PC-9 (cell line): Measurements from ENCODE around the gene GPX3. TPM values are rescaled to one million over a fixed set of nuclear protein-coding genes. Genes with fewer than 3 reads are reported as not detected.

Experiments used
- Bru-seq: library from RNA; stranded (reverse); fragments of 400-500 nt; gene quantifications from one replicate; lab custom pipeline; 2021; lab: Mats Ljungman, UMichigan
- BruChase-seq, 2 experiments: library from RNA; stranded (reverse); fragments of 400-500 nt; gene quantifications; one replicate each; lab custom pipeline; 2021; lab: Mats Ljungman, UMichigan
- BruUV-seq: library from RNA; stranded (reverse); fragments of 400-500 nt; replicated peaks from 2 replicates; lab custom pipeline; 2021; lab: Mats Ljungman, UMichigan
- CTCF ChIA-PET: fragments of 300-600 bp; sonication (Branson Sonifier 250); formaldehyde crosslinking; loops from one replicate; lab custom pipeline; 2022; ENCODE audit warnings: antibody characterized with exemption; lab: Charles Lee
- POLR2A ChIA-PET: fragments of 300-600 bp; sonication (Branson Sonifier 250); formaldehyde crosslinking; loops from one replicate; lab custom pipeline; 2022; ENCODE audit warnings: antibody characterized with exemption; ENCODE audit not compliant: unreplicated experiment; lab: Charles Lee
- DNase-seq, 2 experiments: peaks; one replicate each; pipeline versions ENCODE4 v3.0.0 to v3.0.0-alpha.2; 2015 to 2022; ENCODE audit warnings: mixed read lengths in 1 of 2
- H2AFZ ChIP-seq: fragments of 200-600 bp; sonication (generic); 2 replicates; pipeline ENCODE4 v1.8.1; 2017; ENCODE audit warnings: antibody characterized with exemption
- H3F3A ChIP-seq: fragments of 200-600 bp; sonication (generic); 2 replicates; pipeline ENCODE4 v1.8.1; 2017; ENCODE audit warnings: antibody characterized with exemption, mild to moderate bottlenecking, low read depth; ENCODE audit not compliant: insufficient read depth
- H3K27ac ChIP-seq: fragments of 200-600 bp; sonication (generic); 2 replicates; pipeline ENCODE4 v1.6.1; 2016; ENCODE audit warnings: mixed run types
- H3K27me3 ChIP-seq: fragments of 200-600 bp; sonication (generic); 2 replicates; pipeline ENCODE4 v1.6.1; 2016; ENCODE audit warnings: low read depth, mixed run types; ENCODE audit not compliant: insufficient read depth
- H3K36me3 ChIP-seq: fragments of 200-600 bp; sonication (generic); 2 replicates; pipeline ENCODE4 v1.6.1; 2016; ENCODE audit warnings: low read depth, mixed run types
- H3K4me1 ChIP-seq: fragments of 200-600 bp; sonication (generic); replicated peaks from 2 replicates; pipeline ENCODE4 v1.6.1; 2016; ENCODE audit warnings: mixed run types; ENCODE audit not compliant: insufficient read depth
- H3K4me2 ChIP-seq: fragments of 200-600 bp; sonication (generic); 2 replicates; pipeline ENCODE4 v1.6.1; 2017; ENCODE audit warnings: mixed run types
- H3K4me3 ChIP-seq: fragments of 200-600 bp; sonication (generic); 2 replicates; pipeline ENCODE4 v1.6.1; 2016; ENCODE audit warnings: mixed run types
- H3K79me2 ChIP-seq: fragments of 200-600 bp; sonication (generic); 2 replicates; pipeline ENCODE4 v1.6.1; 2017; ENCODE audit warnings: low read depth, mixed run types
- H3K9me2 ChIP-seq: fragments of 200-600 bp; sonication (generic); 2 replicates; pipeline ENCODE4 v1.8.1; 2017; ENCODE audit warnings: mild to moderate bottlenecking; ENCODE audit not compliant: insufficient read depth
- H3K9me3 ChIP-seq: fragments of 200-600 bp; sonication (generic); 2 replicates; pipeline ENCODE4 v1.8.1; 2016; ENCODE audit warnings: low read depth; ENCODE audit not compliant: insufficient read depth
- H4K20me1 ChIP-seq: fragments of 200-600 bp; sonication (generic); 2 replicates; pipeline ENCODE4 v1.8.1; 2017; ENCODE audit not compliant: insufficient read depth
- CTCF ChIP-seq: fragments of 200-600 bp; sonication (generic); conservative IDR thresholded peaks from 2 replicates; pipeline ENCODE4 v1.6.1; 2017; ENCODE audit warnings: mixed run types, antibody characterized with exemption, mild to moderate bottlenecking, moderate library complexity
- EZH2 ChIP-seq: fragments of 200-600 bp; sonication (generic); IDR thresholded peaks from 2 replicates; pipeline ENCODE4 v1.8.0; 2017; ENCODE audit warnings: antibody characterized with exemption, low read depth
- intact Hi-C: fragments of 100-400 bp; cut with micrococcal nuclease; formaldehyde crosslinking; loops from one replicate; pipeline ENCODE4 v1.10.0; 2022; ENCODE audit not compliant: unreplicated experiment
- long read RNA-seq: library from polyadenylated mRNA; stranded (forward); transcript quantifications from one replicate; pipeline ENCODE4 v2.0.0, GENCODE V29; 2022
- total RNA-seq: library from RNA; stranded (reverse); gene quantifications from 2 replicates; pipeline ENCODE4 v1.2.3, GENCODE V29; 2021

GPX3 gene
- total RNA-seq (84.6 and 93.2 TPM in 2 replicates), Bru-seq, nascent RNA (percentile 65 among the genes with signal in this experiment), BruChase-seq, experiment 1, labeled RNA remaining after a 2-hour chase (percentile 57 among the genes with signal in this experiment), BruChase-seq, experiment 2, labeled RNA remaining after a 6-hour chase (percentile 81 among the genes with signal in this experiment)
- long read RNA-seq, transcript GPX3-209 (6 exons, 1,478 nt), result minor isoform, 18 of 619 reads
- long read RNA-seq, transcript GPX3-201 (5 exons, 1,636 nt), result major isoform, 574 of 619 reads
- long read RNA-seq, partial matches to known transcripts, result 5 of 619 reads
- long read RNA-seq, other reads (novel, unspliced or antisense), result 21 of 619 reads

- intact Hi-C loops, result loop anchor here (2.0 to 10.0 kb wide), 3 partner anchors 20 to 724 kb away; no protein-coding TSS in a partner anchor
- no peak for TF ChIP-seq CTCF
- TF ChIP-seq EZH2, result no peak
- POLR2A ChIA-PET, result interaction anchor here (0.6 kb wide), 1 partner anchor 242 kb away, joined by 3 read pairs; the partner anchor contains the start of gene SMIM3
- Histone ChIP-seq H3K4me1 (peaks cover 12% of the 10 kb centered on the region), H3K36me3 (no peaks in the 10 kb centered on the region), H3K27ac (no peak within 1 kb of the TSS), H3K79me2 (no peaks in the 10 kb centered on the region), H3K4me3 (peak within 1 kb of the TSS; percentile 94), H3K9me3 (no peaks in the 10 kb centered on the region; the same call in 1 of the 2 replicates), H3K4me2 (peak within 1 kb of the TSS; percentile 95), H3K9me2 (no peaks in the 10 kb centered on the region), H2AFZ (peak within 1 kb of the TSS; percentile 93), H3F3A (no peaks in the 10 kb centered on the region; the same call in 1 of the 2 replicates), H4K20me1 (no peaks in the 10 kb centered on the region), H3K27me3 (no peaks in the 10 kb centered on the region)
- BruUV-seq, result TSS peak; percentile 55
- peak; percentile 78 to 93 for DNase-seq
- CTCF ChIA-PET, result interaction anchor here (0.7 kb wide), 1 partner anchor 22 kb away, joined by 3 read pairs; no protein-coding TSS in a partner anchor
Measured at GRCh38 chr5:151020304-151021110, at the start of gene GPX3. GPX3 (plus strand) TSS chr5:151020591; CDS start chr5:151020655, 64 bp downstream.

GRCh38 chr5:150978590-150978989, 41.8 kb upstream of the GPX3 start:
- no peaks in the 10 kb centered on the region for H4K20me1 ChIP-seq
- H2AFZ ChIP-seq, result no peak overlapping the region
- H3K4me1 ChIP-seq, result no peaks in the 10 kb centered on the region
- CTCF ChIA-PET, result no interaction called here
- intact Hi-C loops, result no loop called here
- no peak for TF ChIP-seq EZH2
- no peak for TF ChIP-seq CTCF
- no peak for DNase-seq
- H3K79me2 ChIP-seq, result no peaks in the 10 kb centered on the region
- POLR2A ChIA-PET, result no interaction called here
- no peak overlapping the region for H3K27ac ChIP-seq
- no peaks in the 10 kb centered on the region for H3K36me3 ChIP-seq
- H3K4me2 ChIP-seq, result no peak overlapping the region
- H3K4me3 ChIP-seq, result no peak overlapping the region
- BruUV-seq, result no TSS peak
- no peaks in the 10 kb centered on the region for H3K27me3 ChIP-seq
- peaks cover 11% of the 10 kb centered on the region for H3K9me3 ChIP-seq
- no peaks in the 10 kb centered on the region for H3K9me2 ChIP-seq
- H3F3A ChIP-seq, result no peaks in the 10 kb centered on the region

- Histone ChIP-seq H3K9me3 (peaks cover 7% of the 10 kb centered on the region; the same call in 1 of the 2 replicates), H3K27me3 (peaks cover 4% of the 10 kb centered on the region; the same call in 1 of the 2 replicates), H3K9me2 (no peaks in the 10 kb centered on the region), H3K27ac (no peak overlapping the region), H3K4me3 (no peak overlapping the region), H2AFZ (no peak overlapping the region), H3K79me2 (no peaks in the 10 kb centered on the region), H3K4me1 (no peaks in the 10 kb centered on the region), H4K20me1 (no peaks in the 10 kb centered on the region), H3K4me2 (no peak overlapping the region), H3K36me3 (no peaks in the 10 kb centered on the region; the same call in 1 of the 2 replicates), H3F3A (no peaks in the 10 kb centered on the region)
- peak in 1 of 2 experiments; percentile 45 for DNase-seq
- ChIA-PET CTCF (no interaction called here), POLR2A (no interaction called here)
- intact Hi-C loops, result no loop called here
- no peak for TF ChIP-seq EZH2
- no peak for TF ChIP-seq CTCF
- BruUV-seq, result no TSS peak
Measured at GRCh38 chr5:150987746-150988145, 32.6 kb upstream of the GPX3 start.
